ENCODE measurements around the gene TFB1M. TPM values are rescaled to one million over a fixed set of nuclear protein-coding genes. Genes with fewer than 3 reads are reported as not detected.
A peak's percentile ranks its signal among the peaks of the same experiment; 100 is the strongest.

Gene TFB1M
- total RNA-seq, 1 donor from 2014 or later: 19.1 TPM

DNA sequence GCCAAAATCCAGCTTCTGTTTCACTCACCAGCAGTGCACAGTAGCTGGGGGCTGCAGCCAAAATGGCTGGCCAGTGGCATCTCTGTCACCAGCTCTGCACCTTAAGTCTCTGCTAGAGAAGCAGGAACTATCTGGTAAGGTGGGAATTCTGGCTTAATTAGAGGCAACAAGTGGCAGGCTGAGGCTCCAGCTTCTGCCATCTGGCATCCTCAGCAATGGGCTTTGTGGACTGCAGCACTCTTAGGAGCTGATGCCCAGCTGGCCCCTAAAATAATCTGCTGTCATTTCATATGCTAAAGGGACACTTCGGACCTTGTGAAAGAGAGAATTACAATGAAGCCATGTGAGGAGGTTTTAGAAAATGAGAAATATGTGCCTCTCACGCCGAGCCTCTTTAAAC is 55.1 kb downstream of the TFB1M start:
- H3K4me1 Mint-ChIP-seq (ENCODE audit: unreplicated experiment): peaks cover 11% of the 10 kb centered on the region
- no peak overlapping the region for H3K27ac Mint-ChIP-seq (ENCODE audit: unreplicated experiment)

DNA sequence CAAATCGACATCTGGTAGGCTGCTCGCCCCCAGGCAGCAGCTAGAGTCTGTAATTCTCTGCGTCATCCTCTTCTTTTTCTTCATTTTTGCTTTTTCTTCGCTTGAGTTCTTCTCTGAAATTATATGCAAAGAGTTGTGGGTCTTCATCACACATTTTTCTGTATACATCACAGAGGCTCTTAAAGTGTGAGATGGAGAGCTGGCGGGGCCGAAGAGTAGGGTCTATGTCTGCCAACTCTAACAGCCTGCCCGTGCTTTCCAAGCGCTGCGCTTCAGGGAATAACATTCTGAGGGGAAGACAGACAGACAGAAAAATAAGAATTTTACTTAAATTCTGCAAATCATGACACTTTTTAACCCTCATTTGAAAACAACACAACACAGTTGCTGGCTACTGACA is 56.5 kb downstream of the TFB1M start:
- H3K4me1 Mint-ChIP-seq (ENCODE audit: unreplicated experiment): peaks cover 18% of the 10 kb centered on the region
- H3K27me3 Mint-ChIP-seq (ENCODE audit: unreplicated experiment): no peaks in the 10 kb centered on the region
- DNase-seq (ENCODE audit: extremely low spot score, unreplicated experiment): no peak
- no peak overlapping the region for H3K27ac Mint-ChIP-seq (ENCODE audit: unreplicated experiment)
- no peak for TF ChIP-seq CTCF (IDR thresholded peaks at IDR 0.05)
- H3K36me3 Mint-ChIP-seq (ENCODE audit: unreplicated experiment): peaks cover 38% of the 10 kb centered on the region
- no peaks in the 10 kb centered on the region for H3K9me3 Mint-ChIP-seq (ENCODE audit: unreplicated experiment)
- no peak overlapping the region for H3K4me3 Mint-ChIP-seq (ENCODE audit: unreplicated experiment)

More for the DNA sequence above, 55.1 kb downstream of the TFB1M start:
- H3K27me3 Mint-ChIP-seq (ENCODE audit: unreplicated experiment): no peaks in the 10 kb centered on the region
- H3K4me3 Mint-ChIP-seq (ENCODE audit: unreplicated experiment): no peak overlapping the region
- no peaks in the 10 kb centered on the region for H3K9me3 Mint-ChIP-seq (ENCODE audit: unreplicated experiment)
- TF ChIP-seq CTCF (IDR thresholded peaks at IDR 0.05): no peak
- DNase-seq (ENCODE audit: extremely low spot score, unreplicated experiment): no peak
- H3K36me3 Mint-ChIP-seq (ENCODE audit: unreplicated experiment): peaks cover 33% of the 10 kb centered on the region

GRCh38 chr6:155256122-155256795 is 58.0 kb downstream of the TFB1M start:
- H3K9me3 Mint-ChIP-seq (ENCODE audit: unreplicated experiment): no peaks in the 10 kb centered on the region
- no peaks in the 10 kb centered on the region for H3K27me3 Mint-ChIP-seq (ENCODE audit: unreplicated experiment)
- TF ChIP-seq CTCF (IDR thresholded peaks at IDR 0.05): no peak
- peaks cover 18% of the 10 kb centered on the region for H3K4me1 Mint-ChIP-seq (ENCODE audit: unreplicated experiment)
- no peak for DNase-seq (ENCODE audit: extremely low spot score, unreplicated experiment)
- peaks cover 39% of the 10 kb centered on the region for H3K36me3 Mint-ChIP-seq (ENCODE audit: unreplicated experiment)
- H3K4me3 Mint-ChIP-seq (ENCODE audit: unreplicated experiment): no peak overlapping the region
- H3K27ac Mint-ChIP-seq (ENCODE audit: unreplicated experiment): no peak overlapping the region

GRCh38 chr6:155254139-155254538 is 60.1 kb downstream of the TFB1M start:
- H3K27ac Mint-ChIP-seq (ENCODE audit: unreplicated experiment): peak overlapping the region; percentile 64
- no peak for TF ChIP-seq CTCF (IDR thresholded peaks at IDR 0.05)
- no peak overlapping the region for H3K4me3 Mint-ChIP-seq (ENCODE audit: unreplicated experiment)
- DNase-seq (ENCODE audit: extremely low spot score, unreplicated experiment): no peak
- no peaks in the 10 kb centered on the region for H3K9me3 Mint-ChIP-seq (ENCODE audit: unreplicated experiment)
- peaks cover 29% of the 10 kb centered on the region for H3K4me1 Mint-ChIP-seq (ENCODE audit: unreplicated experiment)
- no peaks in the 10 kb centered on the region for H3K27me3 Mint-ChIP-seq (ENCODE audit: unreplicated experiment)
- H3K36me3 Mint-ChIP-seq (ENCODE audit: unreplicated experiment): peaks cover 31% of the 10 kb centered on the region

DNA sequence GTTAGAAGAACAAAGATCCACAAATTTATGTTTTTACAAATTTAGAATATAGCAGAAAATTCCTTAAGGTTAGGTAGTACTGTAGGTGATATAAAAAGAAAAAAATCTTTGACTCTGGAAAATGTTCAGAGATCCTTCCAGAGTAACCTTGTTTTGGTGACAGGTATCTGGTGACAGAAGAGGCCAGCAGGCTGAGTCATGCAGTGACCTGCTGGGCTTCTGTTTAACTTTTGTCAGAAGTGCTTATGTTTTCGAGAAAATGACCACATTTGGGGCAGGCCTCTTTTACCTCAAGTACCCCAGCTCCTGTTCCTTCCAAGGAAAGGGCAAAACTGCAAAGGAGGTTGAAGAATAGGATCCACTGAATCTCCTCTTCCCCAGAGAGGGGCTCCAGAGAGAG is 60.9 kb downstream of the TFB1M start:
- no peak for TF ChIP-seq CTCF (IDR thresholded peaks at IDR 0.05)
- no peak for DNase-seq (ENCODE audit: extremely low spot score, unreplicated experiment)

More for the DNA sequence above, 60.9 kb downstream of the TFB1M start:
- peaks cover 28% of the 10 kb centered on the region for H3K36me3 Mint-ChIP-seq (ENCODE audit: unreplicated experiment)
- H3K9me3 Mint-ChIP-seq (ENCODE audit: unreplicated experiment): no peaks in the 10 kb centered on the region
- peaks cover 36% of the 10 kb centered on the region for H3K4me1 Mint-ChIP-seq (ENCODE audit: unreplicated experiment)
- no peaks in the 10 kb centered on the region for H3K27me3 Mint-ChIP-seq (ENCODE audit: unreplicated experiment)
- H3K4me3 Mint-ChIP-seq (ENCODE audit: unreplicated experiment): no peak overlapping the region
- H3K27ac Mint-ChIP-seq (ENCODE audit: unreplicated experiment): peak overlapping the region; percentile 64
